K562 (cell line): ENCODE measurements around the gene TMEM121B. TPM values are rescaled to one million over a fixed set of nuclear protein-coding genes. Genes with fewer than 3 reads are reported as not detected.
A peak's percentile ranks its signal among the peaks of the same experiment; 100 is the strongest.

Experiments
- ATAC-seq: fragments of 200-7000 bp; cut with Tn5 transposase; 3 replicates; pipeline ENCODE4 v1.9.1; 2020; ENCODE audit warnings: moderate library complexity
- Bru-seq: library from RNA; stranded (reverse); fragments of 400-500 nt; gene quantifications from one replicate; lab custom pipeline; 2021; lab: Mats Ljungman, UMichigan
- BruChase-seq, 2 experiments: library from RNA; stranded (reverse); fragments of 400-500 nt; gene quantifications; one replicate each; lab custom pipeline; 2021; lab: Mats Ljungman, UMichigan
- BruUV-seq: library from RNA; stranded (reverse); fragments of 400-500 nt; replicated peaks from 2 replicates; lab custom pipeline; 2021; lab: Mats Ljungman, UMichigan
- CTCF ChIA-PET: fragments of 300-600 bp; formaldehyde crosslinking; extraction: SDS; loops from one replicate; lab custom pipeline; 2021; ENCODE audit warnings: low intra/inter-chr PET ratio; lab: Yijun Ruan, JAX
- POLR2A ChIA-PET: fragments of 300-600, 350-650 bp; sonication (Branson Sonifier 250); formaldehyde crosslinking; extraction: SDS; loops from one replicate; lab custom pipeline; 2021; ENCODE audit warnings: antibody characterized with exemption, inconsistent platforms; lab: Yijun Ruan, JAX
- DNase-seq, 4 experiments: peaks; one replicate each; pipeline versions ENCODE4 v3.0.0 to v3.0.0-alpha.2; 2011 to 2018; ENCODE audit warnings: low spot score in 3 of 4, mixed read lengths in 3 of 4; ENCODE audit errors: extremely low read depth in 1 of 4
- FAIRE-seq: peaks from 2 replicates; lab custom pipeline; 2011; peaks lifted over from hg19 to GRCh38; lab: Jason Lieb, UNC
- H2AFZ ChIP-seq: 2 replicates; pipeline ENCODE4 v1.6.0; 2011; ENCODE audit warnings: low read depth, low read length, control low read depth, inconsistent platforms
- H3K27ac ChIP-seq: fragments of 200-600 bp; 3 replicates; pipeline ENCODE4 v1.8.0; 2011; ENCODE audit warnings: low read depth, mild to moderate bottlenecking, control low read depth, inconsistent platforms, low read length, moderate library complexity, mixed read lengths; ENCODE audit errors: extremely low read depth
- H3K27me3 ChIP-seq, 2 experiments: fragments of 300-600 bp in 1 of 2; 2 replicates in 1 of 2; 3 replicates in 1 of 2; pipeline versions ENCODE4 v1.6.0 to v1.8.0; 2011; ENCODE audit warnings: inconsistent platforms in 2 of 2, low read length in 2 of 2, mild to moderate bottlenecking in 1 of 2, mixed read lengths in 1 of 2, moderate library complexity in 1 of 2; ENCODE audit not compliant: control insufficient read depth in 2 of 2, insufficient read depth in 2 of 2
- H3K36me3 ChIP-seq: fragments of 300-600 bp; 3 replicates; pipeline ENCODE4 v1.8.0; 2011; ENCODE audit warnings: mild to moderate bottlenecking, low read length, inconsistent platforms; ENCODE audit not compliant: control insufficient read depth, insufficient read depth
- H3K4me1 ChIP-seq, 2 experiments: fragments of 200-600 bp in 1 of 2; replicated peaks in 1 of 2; 2 replicates in 1 of 2; 3 replicates in 1 of 2; pipeline versions ENCODE4 v1.5.1 to v1.8.0; 2011; ENCODE audit warnings: inconsistent platforms in 2 of 2, low read length in 2 of 2, mild to moderate bottlenecking in 1 of 2, mixed read lengths in 1 of 2, moderate library complexity in 1 of 2; ENCODE audit not compliant: control insufficient read depth in 2 of 2, insufficient read depth in 2 of 2
- H3K4me2 ChIP-seq: 2 replicates; pipeline ENCODE4 v1.6.1; 2011; ENCODE audit warnings: low read length, control low read depth, inconsistent platforms, mixed read lengths; ENCODE audit not compliant: insufficient read depth
- H3K4me3 ChIP-seq: fragments of 200-600 bp; sonication (generic), shearing (Covaris generic); 2 replicates; pipeline ENCODE4 v1.5.1; 2016; ENCODE audit warnings: control low read depth, inconsistent platforms
- H3K79me2 ChIP-seq: fragments of 200-600 bp; 3 replicates; pipeline ENCODE4 v1.8.0; 2011; ENCODE audit warnings: low read length, inconsistent platforms; ENCODE audit not compliant: control insufficient read depth, insufficient read depth
- H3K9ac ChIP-seq, 2 experiments: 2 replicates each; pipeline versions ENCODE4 v1.6.0 to v1.6.1; 2011; ENCODE audit warnings: low read depth in 2 of 2, low read length in 2 of 2, control low read depth in 1 of 2, inconsistent platforms in 1 of 2, mild to moderate bottlenecking in 1 of 2, mixed read lengths in 1 of 2; ENCODE audit not compliant: insufficient read depth in 1 of 2
- H3K9me1 ChIP-seq: one replicate; pipeline ENCODE4 v1.6.0; 2011; ENCODE audit warnings: inconsistent platforms, mild to moderate bottlenecking, low read length, moderate library complexity; ENCODE audit not compliant: control insufficient read depth, insufficient read depth
- H3K9me3 ChIP-seq: replicated peaks from 2 replicates; pipeline ENCODE4 v1.5.1; 2011; ENCODE audit warnings: low read depth, low read length, inconsistent platforms; ENCODE audit not compliant: control insufficient read depth, insufficient read depth
- H4K20me1 ChIP-seq: replicated peaks from 2 replicates; pipeline ENCODE4 v1.6.1; 2011; ENCODE audit warnings: low read length, inconsistent platforms, mixed read lengths; ENCODE audit not compliant: control insufficient read depth, insufficient read depth
- CAMTA2 ChIP-seq: fragments of 250-450 bp; sonication (Bioruptor Pico); conservative IDR thresholded peaks from 2 replicates; pipeline ENCODE4 v1.5.1; 2022
- CXXC5 ChIP-seq: fragments of 250-450 bp; sonication (Bioruptor Pico); IDR thresholded peaks from 2 replicates; pipeline ENCODE4 v1.8.0; 2022; ENCODE audit warnings: inconsistent platforms, mild to moderate bottlenecking, moderate library complexity
- HINFP ChIP-seq: fragments of 450-650 bp; conservative IDR thresholded peaks from 2 replicates; pipeline ENCODE4 v1.6.1; 2016; ENCODE audit warnings: missing genetic modification characterization, low read depth, mild to moderate bottlenecking, control low read depth, missing compliant biosample characterization
- NEUROD1 ChIP-seq: fragments of 150-350 bp; IDR thresholded peaks from 2 replicates; pipeline ENCODE4 v1.6.1; 2014; ENCODE audit warnings: borderline replicate concordance, low read length, low read depth; ENCODE audit not compliant: partially characterized antibody
- NFATC3 ChIP-seq: fragments of 450-650 bp; IDR thresholded peaks from 2 replicates; pipeline ENCODE4 v1.6.1; 2017; ENCODE audit warnings: mild to moderate bottlenecking
- TRIM24 ChIP-seq, 2 experiments: fragments of 450-650 bp; IDR thresholded peaks; 2 replicates each; pipeline ENCODE4 v1.6.1; 2016
- ZNF436 ChIP-seq: fragments of 250-450, 450-650 bp; sonication (Bioruptor Pico); formaldehyde crosslinking; IDR thresholded peaks from 2 replicates; pipeline ENCODE4 v1.7.0; 2020; ENCODE audit warnings: mild to moderate bottlenecking
- ZNF589 ChIP-seq: fragments of 200-800 bp; sonication (Bioruptor generic); IDR thresholded peaks from 2 replicates; pipeline ENCODE4 v1.6.1; 2016; ENCODE audit warnings: low read depth, missing genetic modification characterization, missing compliant biosample characterization
- WGBS: fragments of 100-300 bp; shearing (Covaris generic); methylation state at CpG from one replicate; pipeline ENCODE4 v1.1.6; 2016; ENCODE audit warnings: low coverage, mixed read lengths; ENCODE audit not compliant: insufficient coverage; ENCODE audit errors: missing lambda C conversion rate; 5-methylcytosine and 5-hydroxymethylcytosine counted together
- in situ Hi-C: fragments of 300-500 bp; cut with MboI; formaldehyde crosslinking; loops from 4 replicates; pipeline ENCODE4 v1.15.0; 2018; ENCODE audit warnings: inconsistent platforms, mixed read lengths
- intact Hi-C: fragments of 100-400 bp; cut with micrococcal nuclease; formaldehyde crosslinking; loops from 2 replicates; pipeline ENCODE4 v1.14.2; 2022
- long read RNA-seq, 3 experiments: library from polyadenylated mRNA in 2 of 3; library from RNA in 1 of 3; unstranded in 2 of 3; stranded (forward) in 1 of 3; transcript quantifications; one replicate each; pipeline ENCODE4 v2.0.0, GENCODE V29; 2019 to 2022
- polyA minus RNA-seq, 3 experiments: library from RNA; depleted of rRNA, polyadenylated mRNA; stranded (reverse); fragments of >200 nt; gene quantifications; 2 replicates each; pipeline ENCODE4 v1.2.3, GENCODE V29; 2011
- polyA plus RNA-seq, 8 experiments: library from polyadenylated mRNA; depleted of rRNA in 4 of 8; stranded (reverse) in 5 of 8; unstranded in 3 of 8; fragments of >200 nt; fragmentation: Nextera tagmentation in 2 of 8; fragmentation: Illumina TruSeq in 1 of 8; extraction: Ambion mirVana in 2 of 8; extraction: Trizol in 1 of 8; gene quantifications; 2 replicates each; pipeline versions ENCODE4 v1.2.1 to v1.2.3, GENCODE V29; 2011 to 2014; ENCODE audit warnings: inconsistent platforms in 1 of 8, missing spikeins in 1 of 8
- total RNA-seq, 7 experiments: library from RNA; depleted of rRNA in 6 of 7; stranded (reverse); fragments of >200 nt in 6 of 7; fragmentation: Illumina TruSeq in 2 of 7; extraction: Trizol in 2 of 7; gene quantifications; 2 replicates each; pipeline versions ENCODE4 v1.2.1 to v1.2.3, GENCODE V29; 2011 to 2021; ENCODE audit warnings: low replicate concordance in 1 of 7

The TMEM121B gene
- total RNA-seq (2011; cell fraction: chromatin; rRNA removed; ENCODE audit: low replicate concordance): 0.09 TPM in 1 of 2 replicates, not detected in the other
- total RNA-seq (2011; cell fraction: nucleolus; rRNA removed): under 0.01 TPM in 1 of 2 replicates, not detected in the other
- 0.38 TPM in 1 of 2 replicates, not detected in the other for total RNA-seq (2011; cell fraction: nucleoplasm; rRNA removed)
- total RNA-seq (2014; rRNA removed) (0.04 TPM in 1 of 2 replicates, not detected in the other), total RNA-seq (2014; rRNA removed; fragmentation: Illumina TruSeq; extraction: Trizol) (0.03 TPM in 1 of 2 replicates, not detected in the other), total RNA-seq (2015; rRNA removed; fragmentation: Illumina TruSeq; extraction: Trizol) (not detected in 2 replicates), total RNA-seq (2021) (0.07 TPM in 2 replicates), polyA plus RNA-seq (2011; rRNA removed) (not detected in 2 replicates), polyA plus RNA-seq (2014; fragmentation: Illumina TruSeq; extraction: Trizol) (0.03 TPM in 1 of 2 replicates, not detected in the other), polyA plus RNA-seq (2014; fragmentation: Nextera tagmentation; extraction: Ambion mirVana) (under 1 TPM in 1 of 2 experiments, not detected in 1; 0.03 TPM), polyA plus RNA-seq (2014; rRNA removed) (not detected in 2 replicates), polyA minus RNA-seq (2011; rRNA and poly(A)+ RNA removed) (not detected in 2 replicates), Bru-seq, nascent RNA (percentile 17 among the genes with signal in this experiment), BruChase-seq, experiment 1, labeled RNA remaining after a 2-hour chase (not detected), BruChase-seq, experiment 2, labeled RNA remaining after a 6-hour chase (not detected)
- not detected in 2 replicates for polyA plus RNA-seq (2011; cell fraction: cytosol; rRNA removed)
- 0.03 TPM in 2 replicates for polyA plus RNA-seq (2011; cell fraction: nucleus; rRNA removed)
- polyA plus RNA-seq (2012): 0.04 TPM in 1 of 2 replicates, not detected in the other
- not detected in 2 replicates for polyA minus RNA-seq (2011; cell fraction: cytosol; rRNA and poly(A)+ RNA removed)
- not detected in 2 replicates for polyA minus RNA-seq (2011; cell fraction: nucleus; rRNA and poly(A)+ RNA removed)
- long read RNA-seq, experiment 1: 0 reads
- long read RNA-seq, experiment 2: 0 reads
- long read RNA-seq, experiment 3: 0 reads

DNA sequence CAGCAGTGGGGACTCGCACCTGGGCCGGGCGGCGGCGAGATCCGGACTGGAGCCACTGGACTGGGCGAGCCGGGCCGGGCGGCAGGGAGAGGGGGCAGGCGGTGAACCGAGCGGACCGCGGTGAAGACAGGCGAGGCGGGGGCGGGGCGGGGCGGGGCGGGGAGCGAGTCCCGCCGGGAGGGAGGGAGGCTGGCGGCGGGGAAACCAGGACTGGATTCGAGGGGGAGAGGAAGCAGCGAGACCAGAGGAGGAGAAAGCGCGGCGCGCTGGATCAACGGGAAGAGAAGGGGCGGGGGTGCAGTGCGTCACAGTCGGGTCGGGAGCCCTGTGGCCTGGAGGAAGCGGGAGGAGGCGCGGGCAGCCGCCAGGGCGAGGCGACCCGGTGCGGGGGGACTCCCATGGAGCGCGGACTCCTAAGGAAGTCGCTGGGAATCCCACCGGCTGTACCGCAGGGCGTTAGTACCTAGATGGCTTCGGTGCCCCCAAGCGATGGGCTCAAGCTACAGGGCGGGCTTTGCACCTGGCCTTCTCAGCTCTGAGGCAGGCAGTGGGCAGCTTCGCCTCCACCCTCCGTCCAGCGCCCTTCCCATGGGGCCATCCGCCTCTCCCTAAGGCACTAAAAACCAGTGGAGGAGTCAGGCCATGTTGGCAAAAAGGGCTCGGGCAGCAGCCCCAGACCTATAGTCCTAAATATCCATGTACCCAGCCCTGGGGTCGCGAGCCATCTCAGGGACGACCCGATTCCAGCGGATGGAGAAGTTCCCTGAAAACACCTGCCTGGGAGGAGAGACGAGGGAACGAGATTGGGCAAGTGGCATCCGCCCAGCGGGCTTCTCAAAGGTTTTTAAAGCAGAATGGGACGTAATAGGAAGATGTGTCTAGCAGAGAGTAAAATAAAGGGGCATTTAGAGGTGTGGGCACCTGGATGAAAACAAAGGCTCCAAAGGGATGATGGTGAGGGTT lies at the start of gene TMEM121B:
Gene TMEM121B, minus strand, starts transcription at position 128 of the 963 bp plus-strand sequence. CDS start 233 bp downstream, outside the sequence.
- peak within 1 kb of the TSS; percentile 26 for H3K4me3 ChIP-seq
- ATAC-seq: peak; percentile 49
- no peak for FAIRE-seq
- no peak within 1 kb of the TSS for H3K27ac ChIP-seq
- no peak within 1 kb of the TSS for H2AFZ ChIP-seq
- no peaks in the 10 kb centered on the region for H3K9me3 ChIP-seq
- ChIA-PET POLR2A (interaction anchor here (0.6 kb wide), 1 partner anchor 42 kb away, joined by 3 read pairs; no protein-coding TSS in a partner anchor), CTCF (no interaction called here)
- no TSS peak for BruUV-seq
- no peak within 1 kb of the TSS for H3K9ac ChIP-seq
- no peak within 1 kb of the TSS for H3K4me2 ChIP-seq
- no peaks in the 10 kb centered on the region for H3K79me2 ChIP-seq
- in situ Hi-C loops: no loop called here
- peaks cover 13% of the 10 kb centered on the region for H4K20me1 ChIP-seq
- peaks cover 0 to 25% of the 10 kb centered on the region in 2 experiments; a peak in 2 of 5 replicates for H3K4me1 ChIP-seq
- TF ChIP-seq CXXC5 (CRISPR knock-in tag): no peak
- TF ChIP-seq ZNF436 (CRISPR knock-in tag): no peak
- no peak for TF ChIP-seq CAMTA2
- no peak for TF ChIP-seq ZNF589 (CRISPR knock-in tag)
- TF ChIP-seq HINFP (tag): peak; percentile 60; the same call in 1 of the 2 replicates
- no peak for TF ChIP-seq TRIM24 (IDR thresholded peaks at IDR 0.05)
- TF ChIP-seq NEUROD1: peak; percentile 49
- no peak for TF ChIP-seq NFATC3
- DNase-seq: peak; percentile 41 to 81 (median 61)
- H3K36me3 ChIP-seq: no peaks in the 10 kb centered on the region
- H3K27me3 ChIP-seq: peaks cover 29 to 62% of the 10 kb centered on the region in 2 experiments
- H3K9me1 ChIP-seq: no peaks in the 10 kb centered on the region
- WGBS: 25% methylated on average over 36 of the region's 69 CpGs
- intact Hi-C loops: loop anchor here (5.0 kb wide), 1 partner anchor 51 kb away; no protein-coding TSS in a partner anchor
